ENCODE data around the gene NCKIPSD.
A peak's percentile ranks its signal among the peaks of the same experiment; 100 is the strongest.
"Not testable (repeated sequence)": the region's sequence is repeated elsewhere in the genome, so short reads cannot be mapped to it uniquely, and the experiment has no call there.

NCKIPSD gene

DNA sequence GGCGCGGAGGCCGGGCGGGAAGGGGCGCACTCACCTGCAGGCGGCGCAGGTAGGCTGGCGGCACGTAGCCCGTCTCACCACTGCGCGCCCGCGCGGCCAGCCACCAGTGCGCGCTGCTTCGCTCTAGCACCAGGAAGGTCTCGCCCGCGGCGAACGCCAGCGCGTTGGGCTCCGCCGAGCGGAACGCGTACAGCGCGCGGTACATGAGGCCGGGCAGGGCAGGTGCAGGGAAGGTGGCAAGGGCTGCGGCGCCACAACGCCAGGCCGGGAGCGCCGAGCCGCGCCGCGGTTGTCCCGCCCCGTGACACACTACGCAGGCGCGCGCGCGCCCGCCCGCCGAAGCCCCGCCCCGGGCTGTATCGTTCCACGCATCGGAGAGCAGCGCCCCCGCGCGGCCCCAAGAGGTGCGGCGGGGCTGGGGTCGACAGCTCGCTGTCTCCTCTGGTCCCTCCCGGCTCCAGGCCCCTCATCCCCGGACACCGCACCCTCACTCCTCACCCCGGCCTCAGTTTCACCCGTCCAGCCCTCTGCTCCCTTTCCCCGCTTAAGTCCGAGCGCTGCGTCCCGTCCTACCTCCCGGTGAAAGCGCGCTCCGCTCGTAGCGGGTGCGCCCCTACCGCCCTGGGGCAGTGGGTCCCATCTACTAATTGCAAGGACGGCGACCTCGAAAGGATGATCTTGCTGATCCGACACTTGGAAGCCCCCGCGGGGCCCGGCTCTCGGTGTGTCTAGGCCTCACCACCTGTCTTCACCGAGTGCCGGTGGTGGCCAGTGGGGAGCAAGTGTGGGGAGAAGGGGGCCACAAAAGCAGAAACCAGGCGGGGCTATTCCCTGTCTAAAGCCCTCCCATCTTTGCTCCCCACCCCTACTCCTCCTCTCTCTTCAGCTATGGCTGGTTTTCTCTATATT, at the start of gene NCKIPSD:
NCKIPSD (minus strand) TSS at position 313 of the 909 bp plus-strand sequence; CDS start at position 205, 108 bp downstream.
- DNase-seq (ENCODE audit: low read depth, low spot score): no peak

DNA sequence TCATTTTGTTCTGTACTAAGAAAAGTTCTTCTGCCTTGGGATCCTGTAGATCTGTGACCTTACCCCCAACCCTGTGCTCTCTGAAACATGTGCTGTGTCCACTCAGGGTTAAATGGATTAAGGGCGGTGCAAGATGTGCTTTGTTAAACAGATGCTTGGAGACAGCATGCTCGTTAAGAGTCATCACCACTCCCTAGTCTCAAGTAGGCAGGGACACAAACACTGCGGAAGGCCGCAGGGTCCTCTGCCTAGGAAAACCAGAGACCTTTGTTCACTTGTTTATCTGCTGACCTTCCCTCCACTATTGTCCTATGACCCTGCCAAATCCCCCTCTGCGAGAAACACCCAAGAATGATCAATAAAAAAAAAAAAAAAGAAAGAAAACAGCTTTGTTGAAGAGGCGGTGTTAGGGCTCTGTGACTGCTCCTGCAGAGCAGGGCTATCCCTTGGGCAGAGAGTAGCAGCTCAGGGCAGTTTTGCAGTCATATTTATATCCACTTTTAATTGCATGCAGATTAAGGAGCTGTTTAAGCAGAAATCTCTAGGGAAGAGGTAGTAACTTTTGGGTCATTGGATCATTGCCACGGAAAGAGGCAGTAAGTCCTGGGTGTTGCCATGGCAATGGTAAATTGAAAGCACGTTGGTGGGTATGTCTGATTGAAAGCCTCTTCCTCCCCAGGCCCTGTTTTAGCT, 49.5 kb upstream of the NCKIPSD start:
- not testable (repeated sequence) for DNase-seq (ENCODE audit: low read depth, low spot score)

DNA sequence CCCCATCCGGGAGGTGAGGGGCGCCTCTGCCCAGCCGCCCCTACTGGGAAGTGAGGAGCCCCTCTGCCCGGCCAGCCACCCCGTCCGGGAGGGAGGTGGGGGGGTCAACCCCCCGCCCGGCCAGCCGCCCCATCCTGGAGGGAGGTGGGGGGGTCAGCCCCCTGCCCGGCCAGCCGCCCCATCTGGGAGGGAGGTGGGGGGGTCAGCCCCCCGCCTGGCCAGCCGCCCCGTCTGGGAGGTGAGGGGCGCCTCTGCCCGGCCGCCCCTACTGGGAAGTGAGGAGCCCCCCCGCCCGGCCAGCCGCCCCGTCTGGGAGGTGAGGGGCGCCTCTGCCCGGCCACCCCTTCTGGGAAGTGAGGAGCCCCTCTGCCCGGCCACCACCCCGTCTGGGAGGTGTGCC, 48.8 kb upstream of the NCKIPSD start:
- DNase-seq (ENCODE audit: low read depth, low spot score): not testable (repeated sequence)

DNA sequence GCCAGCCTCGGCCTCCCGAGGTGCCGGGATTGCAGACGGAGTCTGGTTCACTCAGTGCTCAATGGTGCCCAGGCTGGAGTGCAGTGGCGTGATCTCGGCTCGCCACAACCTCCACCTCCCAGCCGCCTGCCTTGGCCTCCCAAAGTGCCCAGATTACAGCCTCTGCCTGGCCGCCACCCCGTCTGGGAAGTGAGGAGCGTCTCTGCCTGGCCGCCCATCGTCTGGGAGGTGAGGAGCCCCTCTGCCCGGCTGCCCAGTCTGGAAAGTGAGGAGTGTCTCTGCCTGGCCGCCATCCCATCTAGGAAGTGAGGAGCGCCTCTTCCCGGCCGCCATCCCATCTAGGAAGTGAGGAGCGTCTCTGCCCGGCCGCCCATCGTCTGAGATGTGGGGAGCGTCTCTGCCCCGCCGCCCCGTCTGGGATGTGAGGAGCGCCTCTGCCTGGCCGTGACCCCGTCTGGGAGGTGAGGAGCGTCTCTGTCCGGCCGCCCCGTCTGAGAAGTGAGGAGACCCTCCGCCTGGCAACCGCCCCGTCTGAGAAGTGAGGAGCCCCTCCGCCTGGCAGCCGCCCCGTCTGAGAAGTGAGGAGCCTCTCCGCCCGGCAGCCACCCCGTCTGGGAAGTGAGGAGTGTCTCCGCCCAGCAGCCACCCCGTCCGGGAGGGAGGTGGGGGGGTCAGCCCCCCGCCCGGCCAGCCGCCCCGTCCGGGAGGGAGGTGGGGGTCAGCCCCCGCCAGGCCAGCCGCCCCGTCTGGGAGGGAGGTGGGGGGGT, 48.2 kb upstream of the NCKIPSD start:
- DNase-seq (ENCODE audit: low read depth, low spot score): not testable (repeated sequence)

DNA sequence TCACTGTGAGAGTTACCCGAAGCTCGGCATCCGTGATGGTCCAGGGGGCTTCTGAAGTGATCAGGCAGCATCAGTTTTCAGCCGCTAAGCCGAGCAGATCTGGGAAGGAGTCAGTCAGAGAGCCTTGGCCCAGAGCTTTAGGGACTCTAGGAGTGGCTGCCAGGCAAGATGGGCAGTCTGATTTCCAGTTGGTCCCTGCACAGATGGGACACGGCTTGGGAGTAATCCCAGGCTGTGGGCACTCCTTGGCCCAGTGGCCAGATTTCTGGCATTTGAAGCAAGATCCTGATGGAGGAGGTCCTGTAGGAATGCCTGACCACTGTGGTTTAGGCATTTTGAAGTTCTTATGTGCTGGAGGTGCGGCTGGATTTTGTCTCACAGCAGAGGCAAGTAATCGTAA, 41.8 kb upstream of the NCKIPSD start:
- DNase-seq (ENCODE audit: low read depth, low spot score): no peak

DNA sequence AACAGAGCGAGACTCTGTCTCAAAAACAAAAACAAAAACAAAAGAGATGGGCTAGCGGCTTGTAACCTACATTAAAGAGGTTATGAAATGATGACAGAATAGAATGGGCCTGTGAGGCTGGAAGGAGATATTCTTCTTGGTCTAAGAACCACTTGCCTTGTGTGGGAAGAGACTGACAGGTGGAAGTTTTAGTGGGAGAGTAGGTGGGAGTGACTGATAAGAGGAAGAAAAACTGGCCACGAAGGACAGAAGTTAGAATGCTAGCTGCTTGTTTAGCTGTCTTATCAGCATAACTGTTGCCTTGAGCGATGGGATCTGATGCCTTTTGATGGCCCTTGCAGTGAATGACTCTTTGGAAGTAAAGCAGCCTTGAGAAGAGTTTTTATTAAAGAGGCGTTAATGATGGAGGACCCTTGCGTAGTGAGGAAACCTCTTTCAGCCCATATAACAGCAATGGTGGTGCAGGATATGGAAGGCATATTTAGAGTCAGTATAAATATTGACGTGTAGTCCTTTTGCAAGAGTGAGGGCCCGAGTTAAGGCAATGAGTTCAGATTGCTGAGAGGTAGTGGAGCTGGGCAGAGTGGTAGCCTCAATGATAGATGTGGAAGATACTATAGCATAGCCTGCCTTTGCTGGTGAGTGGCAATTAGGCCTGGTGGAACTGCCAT, 39.6 kb upstream of the NCKIPSD start:
- not testable (repeated sequence) for DNase-seq (ENCODE audit: low read depth, low spot score)

DNA sequence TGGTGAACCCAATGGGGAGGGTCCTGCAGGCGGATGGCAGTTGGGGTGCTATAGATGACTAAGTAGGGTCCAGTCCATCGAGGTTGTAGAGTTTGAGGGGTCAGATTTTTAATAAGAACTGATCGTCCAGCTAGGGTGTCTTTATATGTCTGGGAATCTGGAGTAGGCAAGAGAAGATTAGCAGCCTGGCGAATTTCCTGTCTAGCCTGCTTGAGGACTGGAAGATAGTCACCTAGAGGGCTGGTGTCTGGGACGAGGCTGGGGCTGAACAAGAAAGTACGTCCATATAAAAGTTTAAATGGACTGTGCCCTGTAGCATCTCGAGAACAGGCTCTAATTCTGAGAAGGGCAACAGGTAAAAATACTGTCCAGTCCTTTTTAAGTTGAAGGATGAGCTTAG, 38.0 kb upstream of the NCKIPSD start:
- no peak for DNase-seq (ENCODE audit: low read depth, low spot score)

DNA sequence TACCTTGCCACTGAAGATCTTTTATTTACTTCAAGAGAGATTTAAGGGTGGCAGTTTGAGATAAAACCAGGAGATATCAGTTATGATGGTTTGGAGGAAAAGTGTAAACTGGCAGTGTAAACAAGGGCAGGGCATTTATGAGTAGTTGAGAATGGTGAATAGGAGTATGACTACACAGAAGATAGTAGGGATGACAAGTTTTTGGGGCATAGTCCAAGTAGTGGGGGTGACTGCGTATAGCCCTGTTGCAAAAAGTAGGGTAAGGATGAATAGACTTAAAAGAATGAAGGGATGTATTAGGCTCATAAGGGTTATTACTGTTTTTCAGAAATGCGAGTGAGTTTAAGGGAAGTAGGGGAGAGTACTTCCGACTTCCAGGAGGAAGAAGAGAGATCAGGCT, 37.6 kb upstream of the NCKIPSD start:
- DNase-seq (ENCODE audit: low read depth, low spot score): not testable (repeated sequence)

DNA sequence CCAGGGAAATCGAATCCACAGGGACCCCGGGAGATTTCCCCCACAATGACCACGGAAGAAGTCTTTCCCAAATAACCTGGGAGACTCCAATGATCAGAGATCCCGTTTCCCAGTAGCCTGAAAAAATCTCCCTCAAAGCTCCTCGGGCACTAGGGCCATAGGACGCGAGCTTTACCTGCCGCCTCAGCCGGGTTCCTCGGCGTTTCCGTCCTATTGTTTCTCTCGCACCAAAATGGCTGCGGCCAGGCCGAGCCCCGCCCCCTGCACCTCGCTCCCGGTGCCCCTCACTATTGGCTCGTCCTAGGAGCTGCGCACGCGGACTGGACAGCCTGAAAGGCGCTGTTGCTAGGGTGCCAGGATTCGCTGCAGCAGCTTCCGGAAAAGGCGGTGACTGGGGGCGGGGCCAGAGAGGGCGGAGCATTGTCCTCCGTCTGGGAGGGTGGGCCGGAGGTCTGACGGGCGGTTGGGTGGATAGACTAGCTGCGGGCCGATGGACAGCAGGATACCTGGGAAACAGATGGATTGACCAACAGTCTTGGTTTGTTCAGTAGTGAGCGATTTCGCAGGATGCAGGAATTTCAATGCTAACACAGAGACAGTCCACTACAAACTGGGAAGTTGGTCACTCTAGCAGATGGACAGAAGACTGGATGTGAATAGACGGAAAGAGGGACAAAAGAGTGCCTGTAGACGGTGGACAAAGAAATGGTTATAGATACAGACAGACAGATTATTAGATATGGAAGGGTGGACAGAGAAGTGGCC, 31.4 kb upstream of the NCKIPSD start, which contains the start of gene IP6K2:
IP6K2 (minus strand) TSS at position 240 of the 765 bp plus-strand sequence. CDS start 21,930 bp downstream, outside the sequence.
- DNase-seq (ENCODE audit: low read depth, low spot score): peak; percentile 92

DNA sequence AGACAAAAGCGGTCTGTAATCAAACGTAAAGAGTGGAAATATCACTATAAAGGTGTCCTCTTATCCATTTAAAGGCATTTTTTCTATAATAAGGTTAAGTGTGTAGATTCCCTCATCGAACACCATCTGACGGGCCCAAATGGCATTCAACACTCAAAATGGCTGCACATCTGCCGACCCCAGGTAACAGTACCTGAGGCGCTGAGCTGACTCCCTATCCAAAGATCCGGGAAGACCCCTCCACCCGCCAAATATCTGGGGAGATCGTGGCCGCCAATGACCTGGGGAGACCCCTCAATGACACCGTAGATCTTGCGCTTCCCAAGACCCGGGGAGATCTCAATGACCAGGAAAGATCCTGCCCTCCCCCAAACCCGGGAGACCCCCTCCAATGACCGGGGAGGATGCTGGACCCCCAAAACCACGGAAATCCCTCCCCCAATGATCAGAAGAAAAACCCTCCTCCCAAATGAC, 30.8 kb upstream of the NCKIPSD start:
- no peak for DNase-seq (ENCODE audit: low read depth, low spot score)

DNA sequence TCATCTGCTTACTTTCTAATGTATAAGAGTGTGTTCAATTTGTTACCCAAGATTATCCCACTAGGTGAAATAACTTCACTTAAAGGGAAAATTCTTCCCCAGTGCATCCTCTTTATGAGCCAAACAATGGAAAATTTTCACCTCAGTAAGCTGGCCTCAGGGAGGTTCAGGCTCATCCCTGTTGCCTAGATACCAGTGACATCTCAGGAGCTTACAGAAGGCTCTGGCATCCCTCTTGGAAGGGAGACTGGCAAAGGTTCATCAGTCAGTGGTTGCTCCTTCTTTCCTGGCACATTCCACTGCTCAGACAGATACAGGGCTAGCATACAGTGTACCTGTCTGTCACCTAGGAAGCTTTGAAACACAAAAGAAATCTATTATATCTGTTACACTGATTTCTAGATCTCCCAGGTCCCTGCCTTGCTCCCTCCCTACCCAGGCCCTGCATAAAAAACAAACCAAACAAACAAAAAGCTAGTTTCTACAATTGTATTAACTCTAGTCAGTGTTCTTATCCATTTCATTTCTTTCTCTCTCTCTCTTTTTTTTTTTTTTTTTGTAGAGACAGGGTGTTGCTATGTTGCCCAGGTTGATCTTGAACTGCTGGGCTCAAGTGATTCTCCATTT, 29.6 kb upstream of the NCKIPSD start:
- no peak for DNase-seq (ENCODE audit: low read depth, low spot score)

DNA sequence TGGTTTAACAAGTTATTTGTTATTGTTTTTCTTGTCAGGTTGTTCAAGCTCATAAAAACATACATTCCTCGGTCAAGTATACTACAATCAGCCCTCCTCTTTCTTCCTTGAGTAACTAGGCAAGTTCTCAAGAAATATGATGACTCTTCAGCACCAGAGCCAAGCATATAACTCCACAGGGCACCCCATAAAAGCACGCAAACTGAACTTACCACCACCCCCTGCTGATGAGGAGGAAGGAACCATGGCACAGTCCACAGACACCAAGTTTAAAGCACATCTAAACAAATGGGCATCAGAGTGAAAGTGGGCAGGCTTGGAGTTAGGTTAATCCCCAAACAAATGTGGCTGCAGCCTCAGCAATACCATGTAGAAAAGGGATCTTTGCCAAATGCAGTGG, 26.0 kb upstream of the NCKIPSD start:
- no peak for DNase-seq (ENCODE audit: low read depth, low spot score)

DNA sequence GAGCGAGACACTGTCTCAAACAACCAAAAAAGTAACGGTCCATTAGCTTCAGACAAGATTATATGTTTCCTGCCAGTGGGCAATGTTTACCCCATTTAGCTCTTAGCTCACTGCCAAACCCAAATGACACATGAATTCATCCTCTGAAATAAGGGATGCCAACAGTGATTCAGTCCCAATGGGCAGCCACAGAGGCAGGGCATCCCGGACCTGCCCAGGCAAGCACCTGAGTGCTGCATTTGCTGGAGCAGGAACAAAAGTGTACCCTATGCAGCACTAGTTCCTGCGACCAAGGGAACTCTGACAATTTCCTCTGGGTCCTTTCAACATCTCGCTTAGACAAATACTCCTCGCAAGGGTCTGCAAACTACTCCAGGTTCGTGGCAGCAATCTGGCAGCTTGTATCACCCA, 23.3 kb upstream of the NCKIPSD start:
- no peak for DNase-seq (ENCODE audit: low read depth, low spot score)

DNA sequence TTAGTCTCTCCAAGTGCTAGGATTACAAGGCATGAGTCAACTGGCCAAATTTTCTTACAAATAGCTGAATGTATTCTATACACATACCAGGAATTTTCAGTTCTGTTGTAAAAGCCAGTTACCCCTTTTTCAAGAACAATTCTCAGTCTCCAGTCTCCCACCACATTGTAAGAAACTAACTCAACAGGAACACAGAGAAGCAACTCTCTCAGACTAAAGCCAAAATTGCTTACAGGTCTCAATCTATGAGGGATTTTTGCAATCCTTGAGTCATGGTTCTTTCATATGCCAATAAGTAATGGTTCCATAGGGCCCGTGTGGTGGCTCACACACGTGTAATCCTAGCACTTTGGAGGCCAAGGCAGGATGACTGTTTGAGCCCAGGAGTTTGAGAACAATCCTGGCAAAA, 22.8 kb upstream of the NCKIPSD start:
- DNase-seq (ENCODE audit: low read depth, low spot score): no peak

DNA sequence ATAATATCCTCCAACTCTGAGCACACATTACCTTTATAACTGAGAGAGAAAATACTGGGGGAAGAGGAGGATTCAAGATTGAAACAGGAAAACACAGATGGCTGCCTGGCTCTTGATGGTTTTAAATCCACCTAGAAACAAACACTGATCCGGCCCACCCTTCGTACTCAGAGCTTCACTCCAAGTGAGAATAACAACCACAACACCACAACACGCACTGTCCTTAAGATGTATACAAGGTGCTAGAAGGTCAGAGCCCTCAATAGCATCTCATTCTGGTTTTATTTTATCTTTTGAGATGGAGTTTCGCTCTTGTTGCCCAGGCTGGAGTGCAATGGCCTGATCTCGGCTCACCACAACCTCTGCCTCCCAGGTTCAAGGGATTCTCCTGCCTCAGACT, 21.4 kb upstream of the NCKIPSD start:
- DNase-seq (ENCODE audit: low read depth, low spot score): no peak

DNA sequence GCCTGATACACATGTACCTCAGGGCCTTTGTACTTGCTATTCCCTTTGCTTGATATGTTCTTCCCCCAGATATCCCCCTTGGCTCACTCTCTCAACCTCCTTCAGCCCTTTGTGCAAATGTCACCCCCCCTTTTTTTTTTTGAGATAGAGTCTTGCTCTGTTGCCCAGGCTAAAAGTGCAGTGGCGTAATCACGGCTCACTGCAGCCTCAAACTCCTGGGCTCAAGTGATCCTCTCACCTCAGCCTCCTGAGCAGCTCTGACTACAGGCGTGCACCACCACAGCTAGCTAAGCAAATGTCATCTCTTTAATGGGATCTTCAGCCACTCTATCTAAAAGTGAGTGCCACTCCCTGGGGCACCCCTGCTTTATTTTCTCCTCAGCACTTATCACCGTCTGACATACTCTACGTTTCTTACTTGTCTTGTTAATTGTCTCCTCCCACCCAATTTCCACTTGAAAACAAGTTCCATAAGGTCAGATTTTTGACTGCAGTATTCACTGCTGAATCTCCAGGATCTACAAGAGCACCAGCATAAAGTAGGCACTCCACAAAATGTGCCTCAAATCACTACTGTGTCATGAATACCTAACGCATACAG, 16.7 kb upstream of the NCKIPSD start:
- DNase-seq (ENCODE audit: low read depth, low spot score): no peak

DNA sequence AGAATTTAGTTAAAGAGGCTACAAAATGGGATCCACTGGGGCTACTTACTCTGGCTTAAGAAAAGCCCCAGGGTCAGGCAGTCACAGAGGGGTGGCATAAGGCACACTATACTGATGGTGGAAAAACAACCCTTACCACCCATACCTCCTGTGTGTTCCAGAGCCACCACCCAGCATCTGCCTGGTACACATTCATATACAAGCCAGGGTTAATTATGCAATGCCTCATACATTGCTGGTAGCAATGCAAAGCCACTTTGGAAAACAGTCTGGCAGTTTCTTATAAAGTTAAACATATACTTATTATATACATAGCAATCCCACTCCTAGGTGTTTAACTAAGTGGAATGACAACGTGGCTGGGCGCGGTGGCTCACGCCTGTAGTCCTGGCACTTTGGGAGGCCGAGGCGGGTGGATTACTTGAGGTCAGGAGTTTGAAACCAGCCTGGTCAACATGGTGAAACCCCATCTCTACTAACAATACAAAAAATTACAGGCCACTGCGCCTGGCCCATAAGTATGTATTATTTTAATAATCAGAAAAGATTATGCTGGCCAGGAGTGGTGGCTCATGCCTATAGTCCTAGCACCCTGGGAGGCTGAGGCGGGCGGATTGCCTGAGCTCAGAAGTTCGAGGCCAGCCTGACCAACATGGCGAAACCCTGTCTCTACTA, 15.2 kb upstream of the NCKIPSD start:
- DNase-seq (ENCODE audit: low read depth, low spot score): no peak

DNA sequence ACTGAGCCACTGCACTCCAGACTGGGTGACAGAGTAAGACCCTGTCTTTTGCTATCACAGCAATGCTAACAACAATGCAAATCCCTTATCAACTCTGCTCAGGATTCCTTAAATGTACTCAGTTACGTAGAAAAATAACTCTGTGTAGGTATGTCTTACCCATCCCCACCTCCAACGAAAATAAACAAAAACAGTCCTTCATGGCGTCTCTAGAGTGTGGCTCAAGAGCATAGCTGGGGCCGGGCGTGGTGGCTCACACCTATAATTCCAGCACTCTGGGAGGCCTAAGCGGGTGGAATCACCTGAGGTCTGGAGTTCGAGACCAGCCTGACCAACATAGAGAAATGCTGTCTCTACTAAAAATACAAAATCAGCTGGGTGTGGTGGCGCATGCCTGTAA, 13.2 kb upstream of the NCKIPSD start:
- DNase-seq (ENCODE audit: low read depth, low spot score): no peak

DNA sequence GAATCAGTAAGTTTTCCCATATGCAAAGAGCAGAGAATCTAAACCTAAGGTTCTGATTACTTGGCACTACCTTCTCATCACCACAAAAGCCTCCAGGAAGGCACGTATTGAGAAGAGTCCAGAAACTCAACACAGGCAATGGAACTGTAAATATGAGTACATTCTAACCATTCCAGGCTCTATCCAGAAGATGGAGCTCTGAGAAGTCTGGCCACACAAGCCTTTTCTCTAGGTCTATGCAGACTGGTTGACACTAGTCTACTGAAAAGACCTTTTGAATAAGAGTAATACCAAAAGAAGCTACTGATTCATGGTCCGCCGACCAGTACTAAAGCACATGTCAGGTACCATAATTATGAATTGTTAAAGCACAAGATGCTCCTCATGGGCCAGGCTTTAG, 12.2 kb upstream of the NCKIPSD start:
- no peak for DNase-seq (ENCODE audit: low read depth, low spot score)
